ENCODE data around the gene SV2B. TPM values are rescaled to one million over a fixed set of nuclear protein-coding genes. Genes with fewer than 3 reads are reported as not detected.

SV2B gene
- total RNA-seq, 1 experiment from 2014 or later: 1.4 TPM

DNA sequence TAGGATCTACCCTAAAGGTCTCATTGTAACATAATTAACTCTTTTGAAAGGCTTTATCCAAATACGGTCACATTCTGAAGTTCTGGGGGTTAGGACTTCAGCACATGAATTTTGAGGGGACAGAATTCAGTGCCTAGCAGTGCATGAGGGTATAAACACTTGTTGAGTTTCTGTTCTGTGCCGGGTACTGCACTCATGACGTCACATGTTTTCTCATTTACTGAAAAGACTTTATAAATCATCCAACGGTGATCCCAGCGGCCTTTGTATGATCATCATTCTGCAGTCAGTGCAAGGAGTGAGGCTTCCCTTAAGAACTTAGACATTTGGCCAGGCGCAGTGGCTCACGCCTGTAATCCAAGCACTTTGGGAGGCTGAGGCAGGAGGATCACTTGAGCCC lies 25.1 kb downstream of the SV2B start:
- no peak for ATAC-seq
- TF ChIP-seq MYBL2 (CRISPR knock-in tag; IDR thresholded peaks at IDR 0.05): no peak
- TF ChIP-seq ZNF416 (CRISPR knock-in tag; IDR thresholded peaks at IDR 0.05): no peak
- TF ChIP-seq, protein P1, sequence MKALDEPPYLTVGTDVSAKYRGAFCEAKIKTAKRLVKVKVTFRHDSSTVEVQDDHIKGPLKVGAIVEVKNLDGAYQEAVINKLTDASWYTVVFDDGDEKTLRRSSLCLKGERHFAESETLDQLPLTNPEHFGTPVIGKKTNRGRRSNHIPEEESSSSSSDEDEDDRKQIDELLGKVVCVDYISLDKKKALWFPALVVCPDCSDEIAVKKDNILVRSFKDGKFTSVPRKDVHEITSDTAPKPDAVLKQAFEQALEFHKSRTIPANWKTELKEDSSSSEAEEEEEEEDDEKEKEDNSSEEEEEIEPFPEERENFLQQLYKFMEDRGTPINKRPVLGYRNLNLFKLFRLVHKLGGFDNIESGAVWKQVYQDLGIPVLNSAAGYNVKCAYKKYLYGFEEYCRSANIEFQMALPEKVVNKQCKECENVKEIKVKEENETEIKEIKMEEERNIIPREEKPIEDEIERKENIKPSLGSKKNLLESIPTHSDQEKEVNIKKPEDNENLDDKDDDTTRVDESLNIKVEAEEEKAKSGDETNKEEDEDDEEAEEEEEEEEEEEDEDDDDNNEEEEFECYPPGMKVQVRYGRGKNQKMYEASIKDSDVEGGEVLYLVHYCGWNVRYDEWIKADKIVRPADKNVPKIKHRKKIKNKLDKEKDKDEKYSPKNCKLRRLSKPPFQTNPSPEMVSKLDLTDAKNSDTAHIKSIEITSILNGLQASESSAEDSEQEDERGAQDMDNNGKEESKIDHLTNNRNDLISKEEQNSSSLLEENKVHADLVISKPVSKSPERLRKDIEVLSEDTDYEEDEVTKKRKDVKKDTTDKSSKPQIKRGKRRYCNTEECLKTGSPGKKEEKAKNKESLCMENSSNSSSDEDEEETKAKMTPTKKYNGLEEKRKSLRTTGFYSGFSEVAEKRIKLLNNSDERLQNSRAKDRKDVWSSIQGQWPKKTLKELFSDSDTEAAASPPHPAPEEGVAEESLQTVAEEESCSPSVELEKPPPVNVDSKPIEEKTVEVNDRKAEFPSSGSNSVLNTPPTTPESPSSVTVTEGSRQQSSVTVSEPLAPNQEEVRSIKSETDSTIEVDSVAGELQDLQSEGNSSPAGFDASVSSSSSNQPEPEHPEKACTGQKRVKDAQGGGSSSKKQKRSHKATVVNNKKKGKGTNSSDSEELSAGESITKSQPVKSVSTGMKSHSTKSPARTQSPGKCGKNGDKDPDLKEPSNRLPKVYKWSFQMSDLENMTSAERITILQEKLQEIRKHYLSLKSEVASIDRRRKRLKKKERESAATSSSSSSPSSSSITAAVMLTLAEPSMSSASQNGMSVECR (CRISPR knock-in tag; IDR thresholded peaks at IDR 0.05; ENCODE audit: borderline replicate concordance): no peak
- TF ChIP-seq GRHL2 (CRISPR knock-in tag; IDR thresholded peaks at IDR 0.05; ENCODE audit: insufficient replicate concordance, severe bottlenecking): no peak
- TF ChIP-seq IRF1 (CRISPR knock-in tag; IDR thresholded peaks at IDR 0.05): no peak
- no peak for TF ChIP-seq FOXP4 (CRISPR knock-in tag; IDR thresholded peaks at IDR 0.05)
- no peak for TF ChIP-seq HMGA2 (CRISPR knock-in tag; IDR thresholded peaks at IDR 0.05)
- TF ChIP-seq, protein P2, sequence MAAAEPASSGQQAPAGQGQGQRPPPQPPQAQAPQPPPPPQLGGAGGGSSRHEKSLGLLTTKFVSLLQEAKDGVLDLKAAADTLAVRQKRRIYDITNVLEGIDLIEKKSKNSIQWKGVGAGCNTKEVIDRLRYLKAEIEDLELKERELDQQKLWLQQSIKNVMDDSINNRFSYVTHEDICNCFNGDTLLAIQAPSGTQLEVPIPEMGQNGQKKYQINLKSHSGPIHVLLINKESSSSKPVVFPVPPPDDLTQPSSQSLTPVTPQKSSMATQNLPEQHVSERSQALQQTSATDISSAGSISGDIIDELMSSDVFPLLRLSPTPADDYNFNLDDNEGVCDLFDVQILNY (CRISPR knock-in tag; IDR thresholded peaks at IDR 0.05): no peak
- no peak for TF ChIP-seq SMAD3 (CRISPR knock-in tag; IDR thresholded peaks at IDR 0.05; ENCODE audit: borderline replicate concordance)
- TF ChIP-seq PRRX2 (CRISPR knock-in tag; IDR thresholded peaks at IDR 0.05): no peak
- no peak for TF ChIP-seq FOXJ3 (CRISPR knock-in tag; IDR thresholded peaks at IDR 0.05; ENCODE audit: borderline replicate concordance)
- Mint-ChIP-seq H3K27ac (no peak overlapping the region), H3K4me1 (peaks cover 11% of the 10 kb centered on the region), H3K4me3 (no peak overlapping the region), H3K36me3 (no peaks in the 10 kb centered on the region), H3K27me3 (ENCODE audit: low read depth) (no peaks in the 10 kb centered on the region), H3K9me3 (no peaks in the 10 kb centered on the region)
- ChIA-PET CTCF (no interaction called here), POLR2A (no interaction called here)
- no peak for DNase-seq (ENCODE audit: low spot score)

GRCh38 chr15:91126080-91126479 lies 26.0 kb downstream of the SV2B start:
- H3K4me1 Mint-ChIP-seq: peaks cover 11% of the 10 kb centered on the region
- DNase-seq (ENCODE audit: low spot score) (no peak), ATAC-seq (no peak)
- POLR2A ChIA-PET: no interaction called here
- H3K4me3 Mint-ChIP-seq: no peak overlapping the region
- H3K27me3 Mint-ChIP-seq (ENCODE audit: low read depth): no peaks in the 10 kb centered on the region
- CTCF ChIA-PET: no interaction called here
- no peaks in the 10 kb centered on the region for H3K36me3 Mint-ChIP-seq
- H3K27ac Mint-ChIP-seq: no peak overlapping the region
- no peaks in the 10 kb centered on the region for H3K9me3 Mint-ChIP-seq
- TF ChIP-seq ATF1 (CRISPR knock-in tag; IDR thresholded peaks at IDR 0.05): no peak
- TF ChIP-seq, protein P3, sequence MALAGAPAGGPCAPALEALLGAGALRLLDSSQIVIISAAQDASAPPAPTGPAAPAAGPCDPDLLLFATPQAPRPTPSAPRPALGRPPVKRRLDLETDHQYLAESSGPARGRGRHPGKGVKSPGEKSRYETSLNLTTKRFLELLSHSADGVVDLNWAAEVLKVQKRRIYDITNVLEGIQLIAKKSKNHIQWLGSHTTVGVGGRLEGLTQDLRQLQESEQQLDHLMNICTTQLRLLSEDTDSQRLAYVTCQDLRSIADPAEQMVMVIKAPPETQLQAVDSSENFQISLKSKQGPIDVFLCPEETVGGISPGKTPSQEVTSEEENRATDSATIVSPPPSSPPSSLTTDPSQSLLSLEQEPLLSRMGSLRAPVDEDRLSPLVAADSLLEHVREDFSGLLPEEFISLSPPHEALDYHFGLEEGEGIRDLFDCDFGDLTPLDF (CRISPR knock-in tag; IDR thresholded peaks at IDR 0.05): no peak
- TF ChIP-seq ZBTB21 (CRISPR knock-in tag; IDR thresholded peaks at IDR 0.05; ENCODE audit: borderline replicate concordance): no peak
- TF ChIP-seq, protein P1 (CRISPR knock-in tag; IDR thresholded peaks at IDR 0.05; ENCODE audit: borderline replicate concordance): no peak
- TF ChIP-seq TP53 (CRISPR knock-in tag; IDR thresholded peaks at IDR 0.05): no peak
- no peak for TF ChIP-seq JAZF1 (CRISPR knock-in tag; IDR thresholded peaks at IDR 0.05)
- TF ChIP-seq FOXK1 (CRISPR knock-in tag; IDR thresholded peaks at IDR 0.05): no peak
- TF ChIP-seq ZNF512 (CRISPR knock-in tag; IDR thresholded peaks at IDR 0.05; ENCODE audit: borderline replicate concordance): no peak
- TF ChIP-seq ATF3 (CRISPR knock-in tag; conservative IDR thresholded peaks at IDR 0.05): no peak
- no peak for TF ChIP-seq SOX15 (CRISPR knock-in tag; IDR thresholded peaks at IDR 0.05)

All from WTC11 (cell line).